ENCODE results near the gene LYRM2.

DNA sequence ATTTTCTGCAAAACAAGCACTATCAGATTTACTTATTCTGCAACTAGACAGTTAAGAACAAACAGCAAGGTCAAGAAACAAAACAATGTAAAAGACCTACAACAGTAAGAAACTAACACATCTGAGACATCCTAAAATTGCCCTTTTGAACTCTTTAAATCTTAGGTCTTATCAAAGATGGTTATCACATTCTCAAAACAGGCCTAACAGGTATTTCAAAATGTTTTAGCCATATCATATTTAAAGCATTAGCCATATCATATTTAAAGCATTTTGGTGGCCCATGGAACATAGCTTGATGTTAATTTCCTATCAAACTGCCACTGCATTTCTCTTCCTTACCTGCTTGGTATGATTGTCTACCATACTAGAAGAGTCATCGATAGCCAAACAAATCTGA is 11.1 kb upstream of the LYRM2 start:
- TF ChIP-seq, protein P1, sequence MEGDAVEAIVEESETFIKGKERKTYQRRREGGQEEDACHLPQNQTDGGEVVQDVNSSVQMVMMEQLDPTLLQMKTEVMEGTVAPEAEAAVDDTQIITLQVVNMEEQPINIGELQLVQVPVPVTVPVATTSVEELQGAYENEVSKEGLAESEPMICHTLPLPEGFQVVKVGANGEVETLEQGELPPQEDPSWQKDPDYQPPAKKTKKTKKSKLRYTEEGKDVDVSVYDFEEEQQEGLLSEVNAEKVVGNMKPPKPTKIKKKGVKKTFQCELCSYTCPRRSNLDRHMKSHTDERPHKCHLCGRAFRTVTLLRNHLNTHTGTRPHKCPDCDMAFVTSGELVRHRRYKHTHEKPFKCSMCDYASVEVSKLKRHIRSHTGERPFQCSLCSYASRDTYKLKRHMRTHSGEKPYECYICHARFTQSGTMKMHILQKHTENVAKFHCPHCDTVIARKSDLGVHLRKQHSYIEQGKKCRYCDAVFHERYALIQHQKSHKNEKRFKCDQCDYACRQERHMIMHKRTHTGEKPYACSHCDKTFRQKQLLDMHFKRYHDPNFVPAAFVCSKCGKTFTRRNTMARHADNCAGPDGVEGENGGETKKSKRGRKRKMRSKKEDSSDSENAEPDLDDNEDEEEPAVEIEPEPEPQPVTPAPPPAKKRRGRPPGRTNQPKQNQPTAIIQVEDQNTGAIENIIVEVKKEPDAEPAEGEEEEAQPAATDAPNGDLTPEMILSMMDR (IDR thresholded peaks at IDR 0.05), result no peak
- TF ChIP-seq POLR2A (IDR thresholded peaks at IDR 0.05), result no peak

Measured in suprapubic skin (tissue), 3 donors.